Astrocyte of the spinal cord (primary cell): Measurements from ENCODE around the gene CPD.

Experiments used
- DNase-seq: peaks from one replicate; pipeline ENCODE4 v3.0.0; 2011; ENCODE audit warnings: low read depth, low spot score
- H3K4me3 ChIP-seq: 2 replicates; pipeline ENCODE4 v1.5.1; 2011; ENCODE audit warnings: low read depth, mild to moderate bottlenecking, low read length, moderate library complexity
- in situ Hi-C: cut with HindIII; loops from 2 replicates; pipeline ENCODE4 v1.10.0; 2017; ENCODE audit warnings: low sequenced_read_pairs
- TF ChIP-seq, protein P1 (sequence below): IDR thresholded peaks from 2 replicates; pipeline ENCODE4 v1.5.1; 2012; ENCODE audit warnings: low read depth, mild to moderate bottlenecking, low read length, inconsistent platforms

Gene CPD

DNA sequence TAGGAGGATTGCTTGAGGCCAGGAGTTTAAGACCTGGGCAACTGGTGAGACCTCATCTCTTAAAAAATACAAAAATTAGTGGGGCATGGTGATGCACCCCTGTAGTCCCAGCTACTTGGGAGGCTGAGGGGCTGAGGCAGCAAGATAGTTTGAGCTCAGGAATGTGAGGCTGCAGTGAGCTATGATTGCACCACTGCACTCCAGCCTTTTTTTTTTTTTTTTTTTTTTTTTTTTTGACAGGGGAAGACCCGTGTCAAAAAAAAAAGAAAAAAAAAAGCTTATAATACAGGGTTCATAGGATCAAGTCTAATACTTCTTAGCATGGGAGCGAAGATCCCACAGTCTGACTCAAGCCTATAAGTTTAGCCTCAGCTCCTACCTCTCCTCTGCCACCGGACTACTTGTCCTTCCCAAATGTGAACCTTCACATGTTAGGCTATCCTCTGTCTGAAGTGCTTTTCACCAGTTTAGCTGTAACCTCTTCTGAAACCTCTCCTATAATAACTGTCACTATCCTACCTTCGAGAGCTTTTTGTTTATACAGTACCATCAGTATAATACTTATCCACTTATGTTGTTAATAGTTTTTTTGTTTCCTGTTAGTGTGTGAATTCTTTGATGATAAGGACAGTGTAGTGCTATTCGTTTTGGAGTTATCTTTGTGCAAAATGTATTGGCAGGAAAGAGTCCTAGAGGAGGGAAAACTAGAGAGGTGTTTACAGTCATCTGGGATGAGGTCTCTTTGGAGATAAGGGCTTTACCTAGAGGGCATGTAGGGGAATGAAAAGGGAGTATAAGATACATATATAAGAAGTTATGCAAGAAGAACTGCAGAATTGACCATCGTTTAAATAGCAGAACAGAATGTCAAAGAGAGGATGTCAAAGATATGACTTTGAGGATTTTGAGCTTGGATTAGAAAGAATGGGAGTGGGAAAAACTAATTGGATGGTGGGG lies 15.5 kb downstream of the CPD start:
- no peak for DNase-seq
- in situ Hi-C loops, result no loop called here
- no peak overlapping the region for H3K4me3 ChIP-seq
- TF ChIP-seq, protein P1, sequence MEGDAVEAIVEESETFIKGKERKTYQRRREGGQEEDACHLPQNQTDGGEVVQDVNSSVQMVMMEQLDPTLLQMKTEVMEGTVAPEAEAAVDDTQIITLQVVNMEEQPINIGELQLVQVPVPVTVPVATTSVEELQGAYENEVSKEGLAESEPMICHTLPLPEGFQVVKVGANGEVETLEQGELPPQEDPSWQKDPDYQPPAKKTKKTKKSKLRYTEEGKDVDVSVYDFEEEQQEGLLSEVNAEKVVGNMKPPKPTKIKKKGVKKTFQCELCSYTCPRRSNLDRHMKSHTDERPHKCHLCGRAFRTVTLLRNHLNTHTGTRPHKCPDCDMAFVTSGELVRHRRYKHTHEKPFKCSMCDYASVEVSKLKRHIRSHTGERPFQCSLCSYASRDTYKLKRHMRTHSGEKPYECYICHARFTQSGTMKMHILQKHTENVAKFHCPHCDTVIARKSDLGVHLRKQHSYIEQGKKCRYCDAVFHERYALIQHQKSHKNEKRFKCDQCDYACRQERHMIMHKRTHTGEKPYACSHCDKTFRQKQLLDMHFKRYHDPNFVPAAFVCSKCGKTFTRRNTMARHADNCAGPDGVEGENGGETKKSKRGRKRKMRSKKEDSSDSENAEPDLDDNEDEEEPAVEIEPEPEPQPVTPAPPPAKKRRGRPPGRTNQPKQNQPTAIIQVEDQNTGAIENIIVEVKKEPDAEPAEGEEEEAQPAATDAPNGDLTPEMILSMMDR, result no peak

DNA sequence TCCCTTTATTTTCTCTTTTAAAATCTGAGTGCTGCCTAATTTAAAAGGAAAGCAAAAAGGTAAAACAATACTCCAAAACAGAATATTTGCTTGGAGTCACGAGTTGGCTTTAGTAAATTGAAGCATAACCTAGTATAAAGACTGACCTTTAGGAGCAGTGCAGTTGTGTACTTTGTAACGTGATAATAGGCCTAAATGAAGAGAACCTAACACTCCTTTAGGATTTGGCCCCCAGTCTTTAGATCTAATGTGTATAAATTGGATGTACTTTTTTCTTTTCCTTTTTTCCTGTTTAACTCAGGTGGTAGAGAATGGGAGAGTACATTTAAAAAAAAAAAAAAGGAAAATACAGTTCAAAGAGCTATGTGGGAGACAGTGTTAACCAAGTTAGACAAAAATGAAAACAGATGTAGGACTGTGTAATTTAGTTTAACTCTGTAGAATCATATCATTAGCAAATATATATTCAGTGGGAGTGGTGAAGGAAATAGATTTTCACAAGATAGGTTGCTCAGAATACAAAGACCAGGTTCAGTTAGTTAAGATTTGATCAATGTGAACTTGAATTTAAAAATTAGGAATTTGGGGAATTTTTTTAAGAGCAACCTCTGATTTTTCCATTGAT lies 16.8 kb downstream of the CPD start:
- in situ Hi-C loops, result no loop called here
- TF ChIP-seq, protein P1, result no peak
- H3K4me3 ChIP-seq, result no peak overlapping the region
- no peak for DNase-seq

DNA sequence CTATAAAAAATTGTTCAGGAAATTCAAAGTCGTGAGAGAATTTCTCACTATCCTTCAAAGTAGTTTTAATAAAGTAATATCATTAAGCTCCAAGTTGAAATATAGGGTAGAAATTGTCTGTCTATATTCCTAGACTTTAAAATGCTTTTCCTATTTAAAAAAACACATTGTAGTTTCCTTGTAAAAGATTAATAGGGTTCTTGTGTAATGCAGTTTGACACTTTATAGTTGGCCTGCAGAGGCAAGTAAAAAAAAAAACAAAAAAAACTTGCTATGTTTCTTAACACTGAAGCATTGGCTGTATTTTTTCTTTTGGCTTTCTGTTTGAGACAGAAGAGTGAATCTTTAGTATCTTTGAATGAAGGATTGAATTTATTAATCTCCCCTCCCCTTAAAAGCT lies 17.4 kb downstream of the CPD start:
- in situ Hi-C loops, result no loop called here
- no peak for DNase-seq
- TF ChIP-seq, protein P1, result no peak
- H3K4me3 ChIP-seq, result no peak overlapping the region

DNA sequence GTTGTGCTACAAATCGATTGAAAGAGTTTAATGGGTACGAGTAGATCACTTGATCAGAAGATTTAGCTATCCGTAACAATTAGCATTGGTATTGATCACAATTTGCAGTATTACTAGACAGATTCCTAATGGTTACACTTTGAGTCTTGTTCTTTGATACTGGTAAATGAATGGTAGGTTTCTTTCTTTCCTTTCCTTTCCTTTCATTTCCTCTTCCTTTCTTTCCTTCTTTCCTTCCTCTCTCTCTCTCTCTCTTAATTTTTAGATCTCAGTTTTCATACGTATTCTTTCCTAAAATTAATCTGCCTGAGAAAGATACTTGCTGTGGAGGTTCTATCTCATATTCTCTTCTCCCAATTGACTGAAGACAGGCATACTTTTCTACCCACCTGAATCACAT lies 17.9 kb downstream of the CPD start:
- DNase-seq, result no peak
- in situ Hi-C loops, result no loop called here
- no peak overlapping the region for H3K4me3 ChIP-seq
- TF ChIP-seq, protein P1, result no peak

DNA sequence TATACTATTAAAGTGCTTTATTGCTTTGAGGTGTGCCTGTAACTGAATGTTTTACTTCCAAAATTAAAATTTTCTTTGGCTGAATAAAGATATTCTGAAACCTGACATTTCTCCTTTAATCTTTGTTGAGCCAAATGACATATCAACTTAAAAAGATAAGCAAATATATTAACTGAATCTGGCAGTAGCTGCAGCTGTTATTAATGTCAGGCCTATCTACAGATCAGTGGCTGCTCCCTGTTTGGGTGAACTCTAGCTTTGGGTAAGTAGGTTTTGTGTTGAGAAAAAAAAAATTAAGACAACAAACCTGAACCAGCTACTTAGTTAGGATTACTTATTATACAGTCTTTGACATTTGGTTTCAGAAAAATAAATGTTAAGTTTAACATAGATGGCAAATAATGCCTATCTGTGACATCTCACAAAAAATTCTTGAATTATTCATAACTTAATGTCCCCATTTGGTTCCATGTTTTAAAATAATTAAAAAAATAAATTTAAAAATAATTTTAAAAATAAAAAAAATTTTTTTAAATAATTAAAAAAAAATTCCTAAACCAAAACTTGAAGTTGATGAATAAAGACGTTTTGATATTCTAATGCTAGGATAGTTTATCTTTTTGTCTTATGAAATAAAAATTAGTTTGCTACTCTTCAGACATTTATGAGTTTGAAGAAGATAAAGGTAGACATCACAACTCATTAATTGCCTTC lies 19.8 kb downstream of the CPD start:
- in situ Hi-C loops, result no loop called here
- TF ChIP-seq, protein P1, result no peak
- DNase-seq, result no peak

DNA sequence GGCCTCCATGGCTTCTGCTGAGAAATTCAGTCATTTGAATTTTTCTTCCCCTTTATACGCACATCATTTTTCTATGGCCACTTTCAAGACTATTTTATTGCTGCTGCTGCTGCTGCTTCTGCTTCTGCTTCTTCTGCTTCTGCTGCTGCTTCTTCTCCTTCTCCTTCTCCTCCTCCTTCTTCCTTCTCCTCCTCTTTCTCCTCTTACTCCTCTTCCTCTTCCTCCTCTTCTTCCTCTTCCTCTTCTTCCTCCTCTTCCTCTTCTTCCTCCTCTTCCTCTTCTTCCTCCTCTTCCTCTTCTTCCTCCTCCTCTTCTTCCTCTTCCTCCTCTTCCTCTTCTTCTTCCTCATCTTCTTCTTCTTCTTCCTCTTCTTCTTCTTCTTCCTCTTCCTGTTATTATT lies 22.4 kb downstream of the CPD start:
- DNase-seq, result no peak
- no peak overlapping the region for H3K4me3 ChIP-seq
- TF ChIP-seq, protein P1, result no peak
- in situ Hi-C loops, result no loop called here

More for the DNA sequence above, 19.8 kb downstream of the CPD start:
- H3K4me3 ChIP-seq, result no peak overlapping the region
